ENCODE measurements around the gene REP15. TPM values are rescaled to one million over a fixed set of nuclear protein-coding genes. Genes with fewer than 3 reads are reported as not detected.

REP15 gene
- total RNA-seq, 1 experiment from 2014 or later, result 1.3 TPM

GRCh38 chr12:27674989-27675388 is 21.3 kb upstream of the REP15 start:
- Histone ChIP-seq H2AFZ (ENCODE audit: low read length) (no peak overlapping the region), H3T11ph (ENCODE audit: low read length) (no peak overlapping the region), H3K56ac (ENCODE audit: insufficient read length, low read depth, low read length) (no peak overlapping the region), H3K4ac (ENCODE audit: low read depth, low read length) (no peak overlapping the region), H3K79me1 (ENCODE audit: insufficient read depth, low read depth, low read length, poor library complexity, severe bottlenecking) (no peaks in the 10 kb centered on the region), H3K23me2 (ENCODE audit: insufficient read length, low read depth, low read length, poor library complexity, severe bottlenecking) (no peaks in the 10 kb centered on the region), H3K27me3 (ENCODE audit: insufficient read depth, low read length) (no peaks in the 10 kb centered on the region), H4K5ac (ENCODE audit: insufficient read length, low read depth, low read length) (no peak overlapping the region), H2BK5ac (ENCODE audit: insufficient read length, low read length) (no peak overlapping the region), H2BK15ac (ENCODE audit: low read depth, low read length) (no peak overlapping the region), H4K20me1 (ENCODE audit: control insufficient read depth, insufficient read depth, insufficient read length) (no peaks in the 10 kb centered on the region), H3K23ac (ENCODE audit: insufficient read length, low read depth, low read length) (no peak overlapping the region), H3K79me2 (ENCODE audit: insufficient read depth, low read length) (no peaks in the 10 kb centered on the region), H3K4me2 (ENCODE audit: insufficient read depth, insufficient read length, low read length) (no peak overlapping the region), H2BK120ac (ENCODE audit: low read depth, low read length, poor library complexity, severe bottlenecking) (no peak overlapping the region), H3K4me1 (ENCODE audit: insufficient read depth, low read length) (no peaks in the 10 kb centered on the region), H2BK12ac (ENCODE audit: insufficient read length, low read depth, low read length) (no peak overlapping the region), H3K18ac (ENCODE audit: insufficient read length, low read depth, low read length) (no peak overlapping the region), H4K91ac (ENCODE audit: insufficient read length, low read depth, low read length) (no peak overlapping the region), H2BK20ac (ENCODE audit: low read depth, low read length, poor library complexity, severe bottlenecking) (no peak overlapping the region), H3K27ac (ENCODE audit: insufficient read length, low read depth, low read length) (no peak overlapping the region), H4K8ac (replicated peaks; ENCODE audit: insufficient read length, low read depth, low read length) (no peak overlapping the region), H3K9ac (ENCODE audit: extremely low read depth, insufficient read length, low read length) (no peak overlapping the region), H2AK5ac (ENCODE audit: insufficient read length, low read length) (no peak overlapping the region), H3K9me3 (ENCODE audit: control insufficient read depth, low read depth, low read length) (no peaks in the 10 kb centered on the region), H3K14ac (ENCODE audit: insufficient read depth, low read length) (no peak overlapping the region)
- H3K27ac Mint-ChIP-seq, result no peak overlapping the region
- no peaks in the 10 kb centered on the region for H3K27me3 Mint-ChIP-seq (ENCODE audit: low read depth)
- no peak for DNase-seq
- H3K4me3 Mint-ChIP-seq, result no peak overlapping the region
- H3K36me3 Mint-ChIP-seq (ENCODE audit: insufficient read depth in 1 of 3, low read depth in 3 of 3), result peaks cover under 1 to 8% (median 5%) of the 10 kb centered on the region in 3 experiments; a peak in 3 of 7 replicates
- TF ChIP-seq, protein P1, sequence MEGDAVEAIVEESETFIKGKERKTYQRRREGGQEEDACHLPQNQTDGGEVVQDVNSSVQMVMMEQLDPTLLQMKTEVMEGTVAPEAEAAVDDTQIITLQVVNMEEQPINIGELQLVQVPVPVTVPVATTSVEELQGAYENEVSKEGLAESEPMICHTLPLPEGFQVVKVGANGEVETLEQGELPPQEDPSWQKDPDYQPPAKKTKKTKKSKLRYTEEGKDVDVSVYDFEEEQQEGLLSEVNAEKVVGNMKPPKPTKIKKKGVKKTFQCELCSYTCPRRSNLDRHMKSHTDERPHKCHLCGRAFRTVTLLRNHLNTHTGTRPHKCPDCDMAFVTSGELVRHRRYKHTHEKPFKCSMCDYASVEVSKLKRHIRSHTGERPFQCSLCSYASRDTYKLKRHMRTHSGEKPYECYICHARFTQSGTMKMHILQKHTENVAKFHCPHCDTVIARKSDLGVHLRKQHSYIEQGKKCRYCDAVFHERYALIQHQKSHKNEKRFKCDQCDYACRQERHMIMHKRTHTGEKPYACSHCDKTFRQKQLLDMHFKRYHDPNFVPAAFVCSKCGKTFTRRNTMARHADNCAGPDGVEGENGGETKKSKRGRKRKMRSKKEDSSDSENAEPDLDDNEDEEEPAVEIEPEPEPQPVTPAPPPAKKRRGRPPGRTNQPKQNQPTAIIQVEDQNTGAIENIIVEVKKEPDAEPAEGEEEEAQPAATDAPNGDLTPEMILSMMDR (conservative IDR thresholded peaks at IDR 0.05), result no peak
- H3K9me3 Mint-ChIP-seq, result no peaks in the 10 kb centered on the region
- WGBS (ENCODE audit: extremely low coverage, insufficient read length, low lambda C conversion rate), result no CpG with 5 or more reads among the region's 2 CpGs
- peaks cover 7 to 9% of the 10 kb centered on the region in 2 experiments for H3K4me1 Mint-ChIP-seq
